CD4-positive, alpha-beta T cell treated with Interleukin-12 subunit alpha and Interleukin-12 subunit beta, for 1 hour (primary cell): Measurements from ENCODE around the gene NOS2.
"Not testable (repeated sequence)": the region's sequence is repeated elsewhere in the genome, so short reads cannot be mapped to it uniquely, and the experiment has no call there.

Source experiments
- DNase-seq: peaks from one replicate; pipeline ENCODE4 v3.0.0-alpha.2; 2020

The NOS2 gene

GRCh38 chr17:27783440-27784350, 16.6 kb downstream of the NOS2 start:
- DNase-seq, result no peak

- DNase-seq, result no peak
These were observed 17.5 kb downstream of the NOS2 start for GRCh38 chr17:27782791-27783206.

- no peak for DNase-seq
These were observed 19.4 kb downstream of the NOS2 start for GRCh38 chr17:27780828-27781404.

GRCh38 chr17:27780092-27780827, 20.1 kb downstream of the NOS2 start:
- DNase-seq, result no peak

DNA sequence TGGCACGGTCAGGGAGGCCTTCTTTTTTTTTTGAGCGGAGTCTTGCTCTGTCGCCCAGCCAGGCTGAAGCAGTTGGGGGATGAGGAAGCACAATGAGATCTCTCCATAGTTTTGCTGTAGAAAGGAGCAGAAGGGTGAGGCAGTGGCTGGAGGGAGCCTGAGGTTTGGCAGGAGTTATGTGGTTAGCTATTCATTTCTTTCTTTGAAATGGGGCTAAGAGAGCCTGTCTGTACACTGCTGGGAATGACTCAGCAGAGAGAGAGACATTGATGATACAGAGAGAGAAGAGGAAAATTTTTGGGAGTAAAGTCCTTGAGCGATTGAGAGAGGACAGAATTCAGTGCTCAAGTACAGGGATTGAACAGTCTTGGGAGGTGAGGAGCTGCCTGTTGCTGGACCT, 22.1 kb downstream of the NOS2 start:
- no peak for DNase-seq

DNA sequence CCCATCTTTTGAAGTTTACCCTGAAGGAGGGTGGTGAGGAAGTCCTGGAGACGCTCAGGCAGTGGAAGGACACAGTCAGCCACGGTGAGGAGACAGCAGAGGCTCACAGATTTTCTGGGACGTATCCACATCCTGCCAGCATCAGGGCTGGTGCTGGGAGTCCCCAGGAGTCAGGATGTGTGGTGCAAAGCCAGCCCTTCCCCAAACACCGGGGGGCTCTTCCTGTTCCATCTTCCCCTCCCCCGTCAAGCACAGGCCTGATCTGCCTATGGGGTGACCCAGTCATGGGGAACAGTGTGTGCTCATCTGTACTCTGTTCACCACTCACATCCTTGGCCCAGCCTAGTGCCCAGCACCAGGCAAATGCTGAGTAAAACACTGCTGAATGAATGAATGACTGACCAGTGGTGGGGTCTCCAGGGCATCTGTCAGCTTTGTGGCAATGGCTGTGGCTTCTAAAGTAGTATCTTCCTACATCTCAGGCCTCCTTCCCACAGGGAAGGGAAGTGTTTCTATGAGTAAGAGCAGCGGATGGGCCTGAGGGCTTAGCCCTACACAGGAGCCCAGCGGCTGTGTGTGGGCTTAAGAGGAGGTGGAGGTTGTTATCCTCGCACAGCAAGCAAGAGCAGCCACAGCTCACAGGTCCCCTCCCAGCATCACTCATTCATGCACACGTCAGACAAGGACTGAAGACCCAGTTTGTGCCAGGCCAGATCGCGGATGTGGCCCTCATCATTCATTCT, 23.3 kb downstream of the NOS2 start:
- no peak for DNase-seq

DNA sequence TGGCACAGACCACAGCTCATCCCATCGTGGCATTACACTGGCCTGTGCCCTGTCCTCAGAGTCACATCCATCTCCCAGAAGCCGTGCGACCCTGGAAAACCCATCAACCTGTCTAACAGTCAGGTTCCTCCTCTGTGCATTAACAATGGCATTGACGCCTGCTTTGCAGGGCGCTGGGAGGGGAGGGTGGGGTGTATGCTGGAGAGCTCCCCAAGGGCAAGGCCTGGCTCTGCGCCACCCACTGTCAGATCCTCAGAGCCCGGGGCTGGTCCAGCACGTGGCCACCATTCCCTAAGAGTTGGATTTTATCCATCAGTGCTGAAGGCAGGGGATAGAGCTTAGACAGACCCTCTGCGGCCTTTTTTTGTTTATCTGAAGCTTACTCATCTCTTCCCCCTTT, 28.7 kb downstream of the NOS2 start:
- no peak for DNase-seq

DNA sequence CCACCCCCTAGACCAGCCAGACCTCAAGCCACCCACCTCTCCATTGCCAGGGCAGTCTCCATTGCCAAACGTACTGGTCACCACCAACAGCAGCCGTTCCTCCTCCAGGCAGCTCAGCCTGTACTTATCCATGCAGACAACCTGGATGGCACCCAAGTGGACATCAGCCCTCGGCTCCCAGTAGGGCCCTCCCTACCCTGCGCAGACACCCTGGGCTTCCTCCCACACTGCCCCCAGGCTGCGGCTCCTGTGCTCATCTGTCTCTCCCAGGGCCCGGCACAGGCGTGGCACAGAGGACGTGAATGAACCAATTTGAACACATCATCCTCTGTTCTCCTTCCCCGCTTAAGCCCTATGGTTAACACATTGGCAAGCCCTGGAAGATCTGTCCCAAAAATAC, 29.5 kb downstream of the NOS2 start:
- DNase-seq, result no peak

GRCh38 chr17:27768858-27769410, 31.4 kb downstream of the NOS2 start:
- DNase-seq, result no peak

DNA sequence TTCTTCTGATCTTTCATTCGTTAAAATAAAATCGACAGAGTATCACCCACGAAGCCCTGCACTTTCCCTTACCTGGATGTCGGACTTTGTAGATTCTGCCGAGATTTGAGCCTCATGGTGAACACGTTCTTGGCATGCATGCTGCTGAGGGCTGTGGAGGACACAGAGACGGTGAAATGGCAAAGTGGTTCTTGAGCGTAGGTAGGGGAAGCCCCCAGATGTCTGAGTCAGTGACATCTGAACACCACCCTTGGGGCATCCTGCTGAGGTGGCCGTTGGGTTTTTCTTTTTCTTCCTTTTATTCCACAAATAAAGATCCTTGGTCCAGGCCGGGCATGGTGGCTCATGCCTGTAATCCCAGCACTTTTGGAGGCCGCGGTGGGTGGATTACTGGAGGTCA, 33.9 kb downstream of the NOS2 start:
- no peak for DNase-seq

- no peak for DNase-seq
These were observed 35.0 kb downstream of the NOS2 start for GRCh38 chr17:27765353-27765752.

DNA sequence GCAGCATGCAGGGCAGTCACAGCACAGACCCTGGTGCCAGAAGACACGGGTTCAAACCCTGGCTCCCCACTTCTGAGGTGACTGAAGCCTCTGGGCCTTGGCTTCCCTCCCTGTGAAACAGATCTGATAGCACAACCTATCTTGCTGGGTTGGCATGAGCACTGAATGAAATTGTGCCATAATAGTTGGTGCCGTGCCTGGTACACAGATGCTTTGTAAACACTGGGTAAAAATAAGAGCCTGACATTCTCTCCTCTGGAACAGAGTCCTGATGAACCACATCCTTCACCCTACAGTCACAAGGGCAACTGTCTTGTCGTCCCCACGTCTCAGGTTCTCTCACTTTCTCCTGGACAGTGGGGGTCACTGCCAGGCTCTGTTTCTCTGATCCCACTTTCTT, 35.7 kb downstream of the NOS2 start:
- no peak for DNase-seq

- DNase-seq, result no peak
These were observed 37.6 kb downstream of the NOS2 start for GRCh38 chr17:27762527-27763305.

GRCh38 chr17:27760931-27761330, 39.4 kb downstream of the NOS2 start:
- DNase-seq, result not testable (repeated sequence)

GRCh38 chr17:27760069-27760885, 40.1 kb downstream of the NOS2 start:
- peak; percentile 62 for DNase-seq

- no peak for DNase-seq
These were observed 40.8 kb downstream of the NOS2 start for GRCh38 chr17:27759528-27759927.

- DNase-seq, result peak; percentile 51
These were observed 43.6 kb downstream of the NOS2 start for GRCh38 chr17:27756467-27757371.

DNA sequence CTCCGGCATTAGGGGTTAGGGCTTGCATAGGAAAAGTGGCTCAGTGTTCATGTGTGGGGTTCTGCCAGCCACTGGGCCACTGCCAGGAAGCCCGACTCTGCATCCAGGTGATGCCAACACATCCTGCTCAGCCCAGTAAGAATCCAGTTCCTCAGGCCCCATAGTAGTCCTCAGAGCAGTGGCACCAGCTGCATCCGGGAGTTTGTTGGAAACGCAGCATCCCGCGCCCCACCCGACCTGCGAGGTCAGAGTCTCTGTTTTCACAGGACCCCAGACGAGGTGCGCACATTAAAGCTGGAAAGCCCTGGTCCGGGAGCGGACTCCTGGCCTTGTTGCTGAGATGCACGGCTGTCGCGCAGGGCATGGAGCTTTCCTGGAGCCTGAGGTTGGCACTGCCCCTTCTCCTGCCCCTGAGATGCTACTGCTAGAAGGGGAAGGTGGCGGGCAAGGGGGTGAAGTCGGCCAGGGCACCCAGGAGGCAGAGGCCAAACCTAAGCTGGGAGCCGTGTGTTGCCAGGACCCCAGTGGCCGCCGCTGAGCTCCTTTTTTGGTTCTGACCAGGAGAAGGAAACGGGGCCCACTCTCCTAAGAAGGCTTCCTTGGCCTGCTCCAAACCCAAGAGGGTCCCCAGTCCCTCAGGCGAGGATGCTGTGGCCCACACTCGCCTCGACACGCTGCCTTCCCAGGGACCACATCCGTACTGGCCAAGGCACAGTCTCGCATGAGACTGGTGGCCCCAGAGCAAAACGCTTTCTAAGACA, 44.4 kb downstream of the NOS2 start:
- DNase-seq, result no peak

GRCh38 chr17:27754549-27754948, 45.8 kb downstream of the NOS2 start:
- no peak for DNase-seq
